PFSK-1 (cell line): ENCODE data around the gene DPM1.

Source experiments
- FOXP2 ChIP-seq: optimal IDR thresholded peaks from 2 replicates; pipeline ENCODE3; 2011; ENCODE audit warnings: borderline replicate concordance, control low read depth, inconsistent platforms; ENCODE audit not compliant: insufficient read depth; ENCODE audit errors: extremely low read length, extremely low read depth
- POLR2AphosphoS5 ChIP-seq: IDR thresholded peaks from 2 replicates; pipeline ENCODE4 v1.6.1; 2012; ENCODE audit warnings: low read depth, mild to moderate bottlenecking, control low read depth, low read length, moderate library complexity
- REST ChIP-seq, 2 experiments: IDR thresholded peaks; 2 replicates each; pipeline versions ENCODE4 v1.6.1 to v1.8.0; 2011 to 2012; ENCODE audit warnings: low read depth in 2 of 2, low read length in 2 of 2, control low read depth in 1 of 2, inconsistent platforms in 1 of 2, mild to moderate bottlenecking in 1 of 2, moderate library complexity in 1 of 2; ENCODE audit not compliant: insufficient read depth in 1 of 2
- SIN3A ChIP-seq: IDR thresholded peaks from 2 replicates; pipeline ENCODE4 v1.6.1; 2012; ENCODE audit warnings: mild to moderate bottlenecking, low read length, moderate library complexity, borderline replicate concordance; ENCODE audit not compliant: insufficient read depth
- TAF1 ChIP-seq: IDR thresholded peaks from 2 replicates; pipeline ENCODE4 v1.6.1; 2012; ENCODE audit warnings: low read length, control low read depth, borderline replicate concordance; ENCODE audit not compliant: insufficient read depth

Gene DPM1

GRCh38 chr20:50987493-50988210, 29.3 kb upstream of the DPM1 start:
- TF ChIP-seq REST (IDR thresholded peaks at IDR 0.05; ENCODE audit: insufficient read depth in 1 of 2, low read depth in 2 of 2, low read length in 2 of 2): no peak
- no peak for TF ChIP-seq SIN3A
- TF ChIP-seq TAF1: no peak
- no peak for TF ChIP-seq FOXP2
- no peak for TF ChIP-seq POLR2AphosphoS5

DNA sequence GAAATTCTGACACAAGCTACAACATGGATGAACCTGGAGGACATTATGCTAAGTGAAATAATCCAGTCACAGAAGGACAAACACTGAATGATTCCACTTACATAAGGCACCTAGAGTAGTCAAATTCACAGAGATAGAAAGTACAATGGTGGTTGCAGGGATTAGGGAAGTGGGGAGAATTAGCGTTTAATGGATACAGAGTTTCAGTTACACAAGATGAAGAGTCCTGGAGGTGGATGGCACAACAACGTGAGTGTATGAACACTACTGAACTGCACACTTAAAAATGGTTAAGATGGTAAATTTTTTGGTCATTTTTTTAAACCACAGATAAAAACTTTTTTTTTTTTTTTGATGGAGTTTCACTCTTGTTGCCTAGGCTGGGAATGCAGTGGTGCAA, 25.0 kb upstream of the DPM1 start:
- TF ChIP-seq REST (IDR thresholded peaks at IDR 0.05; ENCODE audit: insufficient read depth in 1 of 2, low read depth in 2 of 2, low read length in 2 of 2) (no peak), SIN3A (no peak), POLR2AphosphoS5 (no peak), FOXP2 (no peak), TAF1 (no peak)

GRCh38 chr20:50982363-50982762, 24.0 kb upstream of the DPM1 start:
- TF ChIP-seq REST (IDR thresholded peaks at IDR 0.05; ENCODE audit: insufficient read depth in 1 of 2, low read depth in 2 of 2, low read length in 2 of 2): no peak
- no peak for TF ChIP-seq FOXP2
- no peak for TF ChIP-seq SIN3A
- TF ChIP-seq TAF1: no peak
- no peak for TF ChIP-seq POLR2AphosphoS5

DNA sequence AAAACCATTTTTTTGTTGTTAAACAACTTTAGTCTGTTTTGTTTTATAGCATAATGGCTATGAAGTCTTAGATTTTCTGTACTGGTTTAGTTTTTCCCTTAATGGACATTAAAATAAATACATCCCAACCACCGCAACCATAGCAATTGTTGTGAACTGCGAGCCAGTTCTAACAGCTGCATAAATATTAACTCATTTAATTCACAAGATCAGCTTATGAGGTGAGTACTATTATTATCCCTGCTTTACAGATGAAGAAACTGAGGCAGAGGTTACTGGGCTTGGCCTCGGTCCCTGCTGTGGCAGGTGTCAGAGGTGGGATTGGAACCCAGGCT, 23.3 kb upstream of the DPM1 start:
- TF ChIP-seq TAF1 (no peak), FOXP2 (no peak), REST (IDR thresholded peaks at IDR 0.05; ENCODE audit: insufficient read depth in 1 of 2, low read depth in 2 of 2, low read length in 2 of 2) (no peak), POLR2AphosphoS5 (no peak), SIN3A (no peak)
